Keratinocyte (primary cell): ENCODE data around the gene UNC93A. TPM values are rescaled to one million over a fixed set of nuclear protein-coding genes. Genes with fewer than 3 reads are reported as not detected.
"Not testable (repeated sequence)": the region's sequence is repeated elsewhere in the genome, so short reads cannot be mapped to it uniquely, and the experiment has no call there.

Experiments used
- DNase-seq: peaks from one replicate; pipeline ENCODE4 v3.0.0-alpha.2; 2011; ENCODE audit warnings: low read depth, missing footprints, low spot score
- FAIRE-seq: peaks from 2 replicates; lab custom pipeline; 2011; peaks lifted over from hg19 to GRCh38; lab: Jason Lieb, UNC
- H2AFZ ChIP-seq: 2 replicates; pipeline ENCODE4 v1.6.0; 2012; ENCODE audit warnings: low read length, control low read depth, inconsistent platforms; ENCODE audit not compliant: control insufficient read depth
- H3K27ac ChIP-seq: 2 replicates; pipeline ENCODE4 v1.5.1; 2011; ENCODE audit warnings: low read length; ENCODE audit not compliant: control insufficient read depth, insufficient read depth
- H3K27me3 ChIP-seq: 3 replicates; pipeline ENCODE4 v1.6.0; 2011; ENCODE audit warnings: low read length; ENCODE audit not compliant: control insufficient read depth, insufficient read depth; ENCODE audit errors: extremely low read depth
- H3K36me3 ChIP-seq, 2 experiments: 2 replicates in 1 of 2; 3 replicates in 1 of 2; pipeline ENCODE4 v1.5.1; 2011; ENCODE audit warnings: low read length in 2 of 2, mild to moderate bottlenecking in 1 of 2; ENCODE audit not compliant: control insufficient read depth in 2 of 2, insufficient read depth in 2 of 2; ENCODE audit errors: extremely low read depth in 1 of 2
- H3K4me1 ChIP-seq: 3 replicates; pipeline ENCODE4 v1.5.1; 2011; ENCODE audit warnings: low read length; ENCODE audit not compliant: control insufficient read depth, insufficient read depth; ENCODE audit errors: extremely low read depth
- H3K4me2 ChIP-seq: 3 replicates; pipeline ENCODE4 v1.6.0; 2011; ENCODE audit warnings: low read depth, low read length; ENCODE audit not compliant: control insufficient read depth, insufficient read depth; ENCODE audit errors: extremely low read depth
- H3K4me3 ChIP-seq, 3 experiments: fragments of 200-600 bp in 1 of 3; sonication (generic) in 1 of 3; 2 replicates in 2 of 3; 3 replicates in 1 of 3; pipeline ENCODE4 v1.5.1; 2011 to 2016; ENCODE audit warnings: low read length in 3 of 3, mild to moderate bottlenecking in 3 of 3, control low read depth in 2 of 3, inconsistent platforms in 1 of 3, low read depth in 1 of 3, mixed read lengths in 1 of 3, mixed run types in 1 of 3, moderate library complexity in 1 of 3; ENCODE audit not compliant: control insufficient read depth in 2 of 3, insufficient read depth in 2 of 3; ENCODE audit errors: extremely low read depth in 1 of 3
- H3K79me2 ChIP-seq: 2 replicates; pipeline ENCODE4 v1.6.0; 2012; ENCODE audit warnings: low read length; ENCODE audit not compliant: control insufficient read depth, insufficient read depth
- H3K9ac ChIP-seq: 3 replicates; pipeline ENCODE4 v1.6.0; 2011; ENCODE audit warnings: low read length; ENCODE audit not compliant: control insufficient read depth, insufficient read depth; ENCODE audit errors: extremely low read depth
- H3K9me1 ChIP-seq: 3 replicates; pipeline ENCODE4 v1.6.0; 2011; ENCODE audit warnings: low read length; ENCODE audit not compliant: control insufficient read depth, insufficient read depth; ENCODE audit errors: extremely low read depth
- H3K9me3 ChIP-seq: 2 replicates; pipeline ENCODE4 v1.5.1; 2012; ENCODE audit warnings: low read depth, low read length; ENCODE audit not compliant: control insufficient read depth
- H4K20me1 ChIP-seq: 3 replicates; pipeline ENCODE4 v1.6.0; 2011; ENCODE audit warnings: low read length; ENCODE audit not compliant: control insufficient read depth, insufficient read depth; ENCODE audit errors: extremely low read depth
- CTCF ChIP-seq, 3 experiments: IDR thresholded peaks in 1 of 3; conservative IDR thresholded peaks in 1 of 3; optimal IDR thresholded peaks in 1 of 3; 2 replicates in 2 of 3; 3 replicates in 1 of 3; pipeline versions ENCODE3 to v1.5.1; 2011; ENCODE audit warnings: low read length in 3 of 3, mild to moderate bottlenecking in 3 of 3, moderate library complexity in 2 of 3, control low read depth in 1 of 3, inconsistent platforms in 1 of 3; ENCODE audit not compliant: insufficient read depth in 2 of 3; ENCODE audit errors: extremely low read depth in 1 of 3
- EZH2 ChIP-seq: IDR thresholded peaks from one replicate; pipeline ENCODE4 v1.6.1; 2012; ENCODE audit warnings: inconsistent platforms, mild to moderate bottlenecking, low read length, moderate library complexity
- dilution Hi-C: fragments of 300-500 bp; cut with MboI; formaldehyde crosslinking; loops from one replicate; pipeline ENCODE4 v1.7.0; 2020; ENCODE audit warnings: low sequenced_read_pairs; ENCODE audit not compliant: extremely low pct_ligation_motif_present
- polyA plus RNA-seq, 5 experiments: library from polyadenylated mRNA; depleted of rRNA in 3 of 5; stranded (reverse) in 3 of 5; stranded (forward) in 1 of 5; unstranded in 1 of 5; fragments of >200 nt; gene quantifications; 1 replicate in 1 of 5; 2 replicates in 3 of 5; 3 replicates in 1 of 5; pipeline versions ENCODE4 v1.2.1 to v1.2.3, GENCODE V29; 2011 to 2012; ENCODE audit warnings: missing spikeins in 2 of 5, low read depth in 1 of 5, low replicate concordance in 1 of 5

The UNC93A gene
- polyA plus RNA-seq, 1 donor (not counting 4 experiments of a cell fraction or from before 2014, with no cell fraction given) = not detected

- H3K4me3 ChIP-seq = no peak overlapping the region
- H4K20me1 ChIP-seq = no peaks in the 10 kb centered on the region
- DNase-seq (no peak), FAIRE-seq (no peak)
- no peaks in the 10 kb centered on the region for H3K4me1 ChIP-seq
- no peaks in the 10 kb centered on the region for H3K36me3 ChIP-seq
- dilution Hi-C loops = no loop called here
- H3K79me2 ChIP-seq = no peaks in the 10 kb centered on the region
- no peaks in the 10 kb centered on the region for H3K9me3 ChIP-seq
- H3K27me3 ChIP-seq = no peaks in the 10 kb centered on the region
- H3K9me1 ChIP-seq = no peaks in the 10 kb centered on the region
- H3K4me2 ChIP-seq = no peak overlapping the region
- H3K9ac ChIP-seq = no peak overlapping the region
- no peak overlapping the region for H3K27ac ChIP-seq
- no peak for TF ChIP-seq EZH2
- no peak for TF ChIP-seq CTCF (optimal IDR thresholded peaks at IDR 0.05 in 1 of 3, IDR thresholded peaks at IDR 0.05 in 1 of 3, conservative IDR thresholded peaks at IDR 0.05 in 1 of 3; ENCODE audit: extremely low read depth in 1 of 3, insufficient read depth in 2 of 3, low read length in 3 of 3)
- no peak overlapping the region for H2AFZ ChIP-seq
These were observed 32.5 kb upstream of the UNC93A start for GRCh38 chr6:167258646-167259045.

- H3K36me3 ChIP-seq, H3K9me1 ChIP-seq, H3K27ac ChIP-seq, DNase-seq, H3K9me3 ChIP-seq, H3K27me3 ChIP-seq, H3K79me2 ChIP-seq, H3K4me2 ChIP-seq, H4K20me1 ChIP-seq, FAIRE-seq, dilution Hi-C loops, H3K9ac ChIP-seq, H3K4me1 ChIP-seq, H3K4me3 ChIP-seq, H2AFZ ChIP-seq: not testable (repeated sequence)
These were observed 24.9 kb upstream of the UNC93A start for GRCh38 chr6:167266057-167266829.
